ENCODE results near the gene BCL11B.

Gene BCL11B

DNA sequence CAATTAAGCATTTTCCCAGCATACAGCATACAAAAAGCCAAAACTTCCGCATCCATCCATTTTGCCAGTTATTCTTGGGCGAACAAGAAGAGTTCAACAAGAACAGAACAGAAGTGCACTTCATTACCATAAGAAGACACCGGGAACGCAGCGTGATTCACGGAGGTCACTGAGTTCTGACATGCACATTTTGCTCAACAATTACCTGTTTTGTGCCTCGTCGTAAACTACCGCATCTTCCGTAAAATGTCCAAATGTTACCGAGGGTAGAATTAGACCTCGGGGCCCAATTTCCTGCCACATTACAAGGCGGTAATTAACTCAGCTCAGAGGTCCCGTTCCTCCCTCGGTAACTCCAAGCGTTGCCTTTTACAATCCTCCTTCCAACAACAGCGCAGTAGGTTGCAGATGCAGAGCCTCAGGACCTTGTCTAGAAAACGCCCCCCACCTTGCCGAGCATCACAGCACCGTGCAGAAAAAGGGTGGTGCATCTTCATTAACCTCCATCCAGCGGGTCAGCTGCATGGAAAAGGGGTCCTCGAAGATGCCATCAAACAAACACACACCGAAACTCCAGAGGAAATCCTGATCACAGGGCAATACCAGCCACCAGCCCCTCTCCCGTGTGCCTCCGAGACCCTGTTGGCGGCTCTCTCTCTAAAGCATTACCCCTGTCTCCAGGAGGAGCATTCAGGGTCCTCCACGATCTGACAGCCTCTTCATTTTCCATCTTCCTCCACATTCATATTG, 125.2 kb downstream of the BCL11B start:
- no peak overlapping the region for H3K27ac ChIP-seq (ENCODE audit: low read depth, low read length)
- no peaks in the 10 kb centered on the region for H3K36me3 ChIP-seq (ENCODE audit: control insufficient read depth in 5 of 5, insufficient read depth in 5 of 5, low read length in 5 of 5)
- H3K4me1 ChIP-seq (ENCODE audit: control insufficient read depth in 5 of 5, insufficient read depth in 5 of 5, low read length in 5 of 5): peaks cover 0 to 4% (median 0%) of the 10 kb centered on the region in 5 donors
- no peaks in the 10 kb centered on the region for H3K9me3 ChIP-seq (ENCODE audit: control insufficient read depth in 5 of 5, low read length in 5 of 5)
- H3K4me3 ChIP-seq (ENCODE audit: low read depth in 1 of 5, low read length in 5 of 5): no peak overlapping the region
- no peak overlapping the region for H3K9ac ChIP-seq (ENCODE audit: low read length in 5 of 5)
- H3K27me3 ChIP-seq (ENCODE audit: control insufficient read depth in 5 of 5, insufficient read depth in 4 of 5, low read length in 5 of 5): peaks cover 0 to 9% (median 5%) of the 10 kb centered on the region in 5 donors

DNA sequence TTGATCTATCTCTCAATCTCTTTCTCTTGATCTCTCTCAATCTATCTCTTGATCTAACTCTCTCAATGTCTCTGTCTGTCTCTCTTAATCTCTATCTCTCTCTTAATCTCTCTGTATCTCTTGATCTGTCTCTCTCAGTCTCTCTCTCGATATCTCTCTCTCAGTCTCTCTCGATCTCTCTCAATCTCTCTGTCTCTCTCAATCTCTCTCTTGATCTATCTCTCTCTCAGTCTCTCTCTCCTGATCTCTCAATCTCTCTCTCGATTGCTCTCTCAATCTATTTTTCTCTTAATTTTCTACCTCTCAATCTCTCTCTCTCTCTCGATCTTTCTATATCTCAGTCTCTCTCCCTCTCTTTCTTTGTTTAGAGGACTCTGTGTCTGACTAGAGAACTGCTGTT, 126.7 kb downstream of the BCL11B start:
- no peak overlapping the region for H3K4me3 ChIP-seq (ENCODE audit: low read depth in 1 of 5, low read length in 5 of 5)
- H3K27ac ChIP-seq (ENCODE audit: low read depth, low read length): no peak overlapping the region
- no peak overlapping the region for H3K9ac ChIP-seq (ENCODE audit: low read length in 5 of 5)
- no peaks in the 10 kb centered on the region for H3K9me3 ChIP-seq (ENCODE audit: control insufficient read depth in 5 of 5, low read length in 5 of 5)
- H3K27me3 ChIP-seq (ENCODE audit: control insufficient read depth in 5 of 5, insufficient read depth in 4 of 5, low read length in 5 of 5): peaks cover 0 to 9% (median 4%) of the 10 kb centered on the region in 5 donors
- peaks cover 0 to 4% (median 0%) of the 10 kb centered on the region in 5 donors for H3K4me1 ChIP-seq (ENCODE audit: control insufficient read depth in 5 of 5, insufficient read depth in 5 of 5, low read length in 5 of 5)
- H3K36me3 ChIP-seq (ENCODE audit: control insufficient read depth in 5 of 5, insufficient read depth in 5 of 5, low read length in 5 of 5): no peaks in the 10 kb centered on the region

DNA sequence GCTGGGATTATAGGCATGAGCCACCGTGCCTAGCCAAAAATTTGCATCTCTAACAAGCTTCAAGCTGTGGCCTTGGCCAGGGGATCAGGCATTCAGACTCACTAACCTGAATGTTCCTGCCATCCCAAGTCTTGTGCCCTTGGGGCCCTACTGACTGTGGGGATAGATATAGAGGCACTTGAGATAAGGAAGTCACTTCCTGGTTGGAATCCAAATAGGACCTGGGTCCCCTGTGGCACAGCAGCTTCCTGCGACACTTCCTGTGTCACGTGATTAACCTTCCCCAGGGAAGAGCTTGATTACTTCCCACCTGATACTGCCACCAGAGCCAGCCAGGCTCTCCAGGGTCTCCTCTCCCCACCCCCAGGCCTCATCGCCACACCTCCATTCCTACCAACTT, 128.2 kb downstream of the BCL11B start:
- Histone ChIP-seq H3K9me3 (ENCODE audit: control insufficient read depth in 5 of 5, low read length in 5 of 5) (no peaks in the 10 kb centered on the region), H3K36me3 (ENCODE audit: control insufficient read depth in 5 of 5, insufficient read depth in 5 of 5, low read length in 5 of 5) (no peaks in the 10 kb centered on the region), H3K27me3 (ENCODE audit: control insufficient read depth in 5 of 5, insufficient read depth in 4 of 5, low read length in 5 of 5) (peaks cover 0 to 5% (median 3%) of the 10 kb centered on the region in 5 donors), H3K4me3 (ENCODE audit: low read depth in 1 of 5, low read length in 5 of 5) (no peak overlapping the region), H3K4me1 (ENCODE audit: control insufficient read depth in 5 of 5, insufficient read depth in 5 of 5, low read length in 5 of 5) (peaks cover 0 to 4% (median 0%) of the 10 kb centered on the region in 5 donors), H3K27ac (ENCODE audit: low read depth, low read length) (no peak overlapping the region), H3K9ac (ENCODE audit: low read length in 5 of 5) (no peak overlapping the region)

DNA sequence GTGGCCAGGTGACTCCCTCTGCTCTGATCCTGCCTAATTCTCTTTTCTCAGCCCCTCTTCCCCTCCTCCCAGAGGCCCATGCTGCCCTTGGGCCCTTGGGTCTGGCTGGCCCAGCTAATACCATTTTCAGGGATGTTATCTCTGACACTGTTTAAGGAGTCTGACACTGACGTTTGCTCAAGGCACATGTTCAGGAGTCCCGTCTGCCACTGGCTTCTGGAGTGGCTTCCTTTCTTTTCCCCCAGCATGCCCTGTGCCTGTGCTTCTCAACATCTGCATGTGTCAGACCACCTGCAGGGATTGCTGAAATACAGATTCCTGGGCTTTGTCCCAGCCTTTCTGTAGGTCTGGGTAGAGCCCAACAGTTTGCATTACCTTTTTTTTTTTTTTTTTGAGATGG, 128.9 kb downstream of the BCL11B start:
- H3K27ac ChIP-seq (ENCODE audit: low read depth, low read length): no peak overlapping the region
- H3K27me3 ChIP-seq (ENCODE audit: control insufficient read depth in 5 of 5, insufficient read depth in 4 of 5, low read length in 5 of 5): peaks cover 0 to 3% (median 0%) of the 10 kb centered on the region in 5 donors
- no peak overlapping the region for H3K9ac ChIP-seq (ENCODE audit: low read length in 5 of 5)
- H3K36me3 ChIP-seq (ENCODE audit: control insufficient read depth in 5 of 5, insufficient read depth in 5 of 5, low read length in 5 of 5): no peaks in the 10 kb centered on the region
- no peaks in the 10 kb centered on the region for H3K9me3 ChIP-seq (ENCODE audit: control insufficient read depth in 5 of 5, low read length in 5 of 5)
- peaks cover 0 to 4% (median 0%) of the 10 kb centered on the region in 5 donors for H3K4me1 ChIP-seq (ENCODE audit: control insufficient read depth in 5 of 5, insufficient read depth in 5 of 5, low read length in 5 of 5)
- no peak overlapping the region for H3K4me3 ChIP-seq (ENCODE audit: low read depth in 1 of 5, low read length in 5 of 5)

DNA sequence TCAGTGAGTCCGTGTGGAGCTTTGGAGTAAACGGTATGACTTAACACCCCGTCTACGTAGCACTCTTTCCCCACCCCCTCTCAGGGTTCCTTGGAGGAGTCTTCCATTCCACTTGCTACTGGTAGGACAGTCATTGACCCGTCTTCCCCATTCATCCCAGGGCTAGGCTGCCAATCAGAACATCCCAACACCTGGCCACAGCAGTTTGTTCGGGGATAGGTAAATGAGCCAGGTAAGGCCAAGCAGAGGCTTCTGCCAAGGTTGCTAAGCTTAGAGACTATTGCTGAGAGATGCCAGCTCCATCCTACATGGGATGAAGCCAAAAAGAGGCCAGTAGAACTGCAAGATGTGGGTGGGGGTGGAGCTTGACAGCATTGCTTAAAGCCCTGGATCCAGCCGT, 130.8 kb downstream of the BCL11B start:
- Histone ChIP-seq H3K27ac (ENCODE audit: low read depth, low read length) (no peak overlapping the region), H3K9ac (ENCODE audit: low read length in 5 of 5) (no peak overlapping the region), H3K4me3 (ENCODE audit: low read depth in 1 of 5, low read length in 5 of 5) (no peak overlapping the region), H3K4me1 (ENCODE audit: control insufficient read depth in 5 of 5, insufficient read depth in 5 of 5, low read length in 5 of 5) (peaks cover 0 to 4% (median 0%) of the 10 kb centered on the region in 5 donors), H3K27me3 (ENCODE audit: control insufficient read depth in 5 of 5, insufficient read depth in 4 of 5, low read length in 5 of 5) (peaks cover 0 to 6% (median 0%) of the 10 kb centered on the region in 5 donors), H3K9me3 (ENCODE audit: control insufficient read depth in 5 of 5, low read length in 5 of 5) (no peaks in the 10 kb centered on the region), H3K36me3 (ENCODE audit: control insufficient read depth in 5 of 5, insufficient read depth in 5 of 5, low read length in 5 of 5) (no peaks in the 10 kb centered on the region)

DNA sequence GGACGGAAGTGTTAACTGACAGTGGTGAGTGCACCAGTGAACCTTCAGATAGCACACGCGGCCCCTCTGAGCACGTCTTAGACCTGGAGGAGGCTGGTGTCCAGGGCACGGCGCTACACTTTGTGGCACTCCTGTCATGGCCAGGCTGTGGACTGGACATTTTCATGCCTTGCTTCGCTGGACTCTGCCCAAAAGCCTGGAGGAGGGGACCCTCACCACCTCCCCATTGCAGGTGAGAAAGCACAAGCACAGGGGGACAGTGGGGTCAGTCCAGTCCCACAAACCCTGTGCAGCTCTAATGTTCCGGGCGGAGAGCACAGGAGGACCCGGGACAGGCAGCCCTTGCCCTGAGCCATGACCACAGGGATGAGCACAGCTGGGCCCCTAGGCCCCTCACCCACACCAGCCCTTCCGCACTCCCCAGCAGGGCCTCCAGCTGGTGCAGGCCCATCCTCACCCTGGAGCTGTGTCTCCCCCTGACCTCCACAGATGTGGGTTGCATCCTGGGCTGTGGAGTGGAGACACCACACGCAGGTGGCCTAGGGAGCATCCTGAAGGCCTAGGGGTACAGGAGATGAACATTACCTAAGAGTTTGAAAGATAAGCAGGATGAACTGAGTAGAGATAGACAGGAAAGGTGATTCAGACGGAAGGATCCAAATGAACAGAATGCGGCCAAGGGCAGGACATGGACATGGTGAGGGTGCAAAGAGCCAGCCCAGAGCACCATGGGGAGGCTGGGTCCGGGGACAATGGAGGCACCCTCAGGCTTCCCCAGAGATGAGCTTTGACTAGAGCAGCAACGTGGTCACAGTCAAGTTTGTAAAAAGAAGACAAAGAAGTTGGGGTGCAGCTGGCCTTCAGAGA, 132.8 kb downstream of the BCL11B start:
- Histone ChIP-seq H3K9me3 (ENCODE audit: control insufficient read depth in 5 of 5, low read length in 5 of 5) (no peaks in the 10 kb centered on the region), H3K27me3 (ENCODE audit: control insufficient read depth in 5 of 5, insufficient read depth in 4 of 5, low read length in 5 of 5) (peaks cover 0 to 6% (median 0%) of the 10 kb centered on the region in 5 donors), H3K27ac (ENCODE audit: low read depth, low read length) (no peak overlapping the region), H3K4me3 (ENCODE audit: low read depth in 1 of 5, low read length in 5 of 5) (no peak overlapping the region), H3K9ac (ENCODE audit: low read length in 5 of 5) (no peak overlapping the region), H3K36me3 (ENCODE audit: control insufficient read depth in 5 of 5, insufficient read depth in 5 of 5, low read length in 5 of 5) (no peaks in the 10 kb centered on the region), H3K4me1 (ENCODE audit: control insufficient read depth in 5 of 5, insufficient read depth in 5 of 5, low read length in 5 of 5) (peaks cover 0 to 4% (median 2%) of the 10 kb centered on the region in 5 donors)

DNA sequence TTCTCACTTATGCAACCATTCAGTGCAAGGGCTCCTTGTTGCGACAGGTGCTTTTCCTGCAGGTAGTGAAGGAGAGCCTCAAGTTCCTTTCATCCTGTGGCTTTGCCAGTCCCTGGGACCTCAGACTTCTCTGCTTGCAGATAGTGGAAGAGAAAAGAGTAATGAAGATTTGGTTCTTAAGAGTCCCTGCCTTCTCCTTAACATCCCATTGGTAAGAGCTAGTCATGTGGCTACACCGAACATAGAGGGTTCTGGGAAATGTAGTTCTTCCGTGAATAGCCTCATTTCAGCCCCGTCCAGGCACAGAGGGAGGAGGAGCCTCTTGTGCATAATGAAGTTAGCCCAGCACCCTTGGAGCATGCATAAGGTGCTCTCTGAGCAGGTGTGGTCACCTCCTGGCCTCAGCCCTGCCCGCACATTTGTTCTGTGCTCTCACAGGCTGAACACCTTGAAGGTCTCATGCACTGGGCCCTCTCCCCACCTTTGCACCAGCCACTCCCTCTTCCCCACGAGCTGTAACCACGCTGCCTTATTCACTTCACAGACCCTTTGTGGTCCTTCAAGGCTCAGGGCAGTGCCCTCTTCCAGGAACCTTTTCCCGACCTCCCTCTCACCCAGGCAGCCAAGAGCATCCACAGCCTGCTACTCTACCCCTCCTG, 134.0 kb downstream of the BCL11B start:
- no peaks in the 10 kb centered on the region for H3K36me3 ChIP-seq (ENCODE audit: control insufficient read depth in 5 of 5, insufficient read depth in 5 of 5, low read length in 5 of 5)
- H3K27me3 ChIP-seq (ENCODE audit: control insufficient read depth in 5 of 5, insufficient read depth in 4 of 5, low read length in 5 of 5): peaks cover 0 to 6% (median 0%) of the 10 kb centered on the region in 5 donors

DNA sequence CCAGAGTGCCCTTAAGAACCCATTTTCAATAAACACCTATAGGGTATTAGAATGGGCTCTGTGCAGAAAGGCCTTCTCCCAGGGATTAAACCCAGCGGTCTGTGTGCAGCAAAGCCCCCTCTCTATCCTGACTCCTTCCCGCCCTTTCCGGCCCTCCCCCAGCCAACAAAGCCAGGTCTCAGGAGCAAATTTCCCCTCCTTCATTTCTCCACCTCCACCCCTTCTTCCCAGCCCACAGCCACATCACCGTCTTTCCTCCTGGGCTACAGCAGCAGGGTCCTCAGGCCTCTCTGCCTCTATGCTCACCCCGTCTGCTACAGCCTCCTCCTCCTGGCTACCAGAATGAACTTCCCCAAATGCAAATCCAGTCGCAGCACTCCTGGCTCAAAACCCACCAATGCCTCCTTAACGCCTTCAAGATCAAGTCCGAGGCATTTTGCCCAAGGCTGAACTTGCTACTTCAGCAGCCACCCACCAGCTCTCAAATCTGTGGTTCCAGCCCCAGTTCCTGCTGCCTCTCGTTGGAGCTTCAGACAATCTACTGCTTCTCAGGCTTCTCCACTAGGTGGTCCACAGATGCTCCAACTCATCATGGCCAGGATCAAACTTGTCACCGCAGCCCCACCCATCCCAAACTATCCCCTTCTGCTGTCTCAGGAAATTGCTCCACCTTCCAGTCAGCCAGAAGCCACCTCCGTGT, 134.8 kb downstream of the BCL11B start:
- Histone ChIP-seq H3K9me3 (ENCODE audit: control insufficient read depth in 5 of 5, low read length in 5 of 5) (no peaks in the 10 kb centered on the region), H3K4me1 (ENCODE audit: control insufficient read depth in 5 of 5, insufficient read depth in 5 of 5, low read length in 5 of 5) (peaks cover 0 to 16% (median 15%) of the 10 kb centered on the region in 5 donors), H3K27me3 (ENCODE audit: control insufficient read depth in 5 of 5, insufficient read depth in 4 of 5, low read length in 5 of 5) (peaks cover 0 to 6% (median 0%) of the 10 kb centered on the region in 5 donors), H3K27ac (ENCODE audit: low read depth, low read length) (no peak overlapping the region), H3K36me3 (ENCODE audit: control insufficient read depth in 5 of 5, insufficient read depth in 5 of 5, low read length in 5 of 5) (no peaks in the 10 kb centered on the region), H3K9ac (ENCODE audit: low read length in 5 of 5) (no peak overlapping the region), H3K4me3 (ENCODE audit: low read depth in 1 of 5, low read length in 5 of 5) (no peak overlapping the region)

More for the DNA sequence above, 134.0 kb downstream of the BCL11B start:
- Histone ChIP-seq H3K4me3 (ENCODE audit: low read depth in 1 of 5, low read length in 5 of 5) (no peak overlapping the region), H3K9ac (ENCODE audit: low read length in 5 of 5) (no peak overlapping the region), H3K9me3 (ENCODE audit: control insufficient read depth in 5 of 5, low read length in 5 of 5) (no peaks in the 10 kb centered on the region), H3K27ac (ENCODE audit: low read depth, low read length) (no peak overlapping the region), H3K4me1 (ENCODE audit: control insufficient read depth in 5 of 5, insufficient read depth in 5 of 5, low read length in 5 of 5) (peaks cover 0 to 13% (median 11%) of the 10 kb centered on the region in 5 donors)

DNA sequence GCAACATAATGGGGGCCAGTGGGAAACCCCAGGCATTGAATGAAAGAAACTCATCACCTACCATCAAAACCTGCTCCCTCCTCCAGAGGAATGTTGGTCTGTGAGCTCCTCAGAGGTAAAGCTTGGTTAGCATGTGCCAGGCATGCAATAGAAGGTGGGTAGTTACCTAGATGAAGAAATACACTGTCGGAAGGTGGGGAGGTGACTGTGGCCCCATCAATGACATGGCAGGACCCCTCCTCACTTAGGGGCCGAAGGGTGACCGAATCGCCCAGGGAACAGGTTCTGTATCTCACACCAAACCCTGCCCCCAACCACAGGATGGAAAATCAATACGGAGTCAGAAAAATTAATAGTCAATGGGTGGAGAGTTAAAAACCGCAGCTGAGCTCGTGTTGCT, 135.6 kb downstream of the BCL11B start:
- Histone ChIP-seq H3K36me3 (ENCODE audit: control insufficient read depth in 5 of 5, insufficient read depth in 5 of 5, low read length in 5 of 5) (no peaks in the 10 kb centered on the region), H3K9me3 (ENCODE audit: control insufficient read depth in 5 of 5, low read length in 5 of 5) (no peaks in the 10 kb centered on the region), H3K9ac (ENCODE audit: low read length in 5 of 5) (no peak overlapping the region), H3K27ac (ENCODE audit: low read depth, low read length) (no peak overlapping the region), H3K4me1 (ENCODE audit: control insufficient read depth in 5 of 5, insufficient read depth in 5 of 5, low read length in 5 of 5) (peaks cover 0 to 16% (median 15%) of the 10 kb centered on the region in 5 donors), H3K4me3 (ENCODE audit: low read depth in 1 of 5, low read length in 5 of 5) (no peak overlapping the region), H3K27me3 (ENCODE audit: control insufficient read depth in 5 of 5, insufficient read depth in 4 of 5, low read length in 5 of 5) (peaks cover 0 to 6% (median 0%) of the 10 kb centered on the region in 5 donors)

Measured in subcutaneous abdominal adipose tissue (tissue), 5 donors.